ENCODE data around the gene MT1H.

DNA sequence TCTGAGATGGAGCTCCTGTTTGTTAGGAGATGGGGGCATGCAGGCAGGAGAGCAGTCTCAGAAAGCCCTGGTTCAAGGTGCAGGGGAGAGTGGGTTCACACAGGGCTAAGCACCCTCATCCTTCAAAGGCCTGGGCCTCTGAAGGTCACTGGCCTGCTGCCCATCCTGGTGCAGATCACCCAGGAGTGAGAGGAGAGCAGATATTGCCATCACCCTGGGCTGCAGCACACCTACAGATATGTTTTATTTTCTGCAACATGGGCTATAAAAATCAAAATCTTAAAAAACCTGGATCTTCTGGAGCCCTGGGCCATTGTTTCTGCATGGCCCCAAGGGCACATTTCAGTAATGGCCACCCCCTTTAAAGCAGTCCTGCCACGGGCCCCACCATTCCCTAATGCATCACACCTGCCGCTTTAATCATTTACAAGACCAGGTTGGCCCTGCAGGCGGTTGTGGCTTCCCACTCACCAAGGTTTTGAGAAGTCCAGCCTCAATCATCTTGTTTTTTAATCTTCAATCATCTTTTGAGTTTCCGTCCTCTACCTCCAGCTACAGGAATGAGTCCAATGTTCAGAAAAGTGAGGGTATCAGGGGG is 39.9 kb downstream of the MT1H start:
- no peak for TF ChIP-seq POLR2AphosphoS5 (IDR thresholded peaks at IDR 0.05; ENCODE audit: low read depth, low read length)
- TF ChIP-seq, protein P1, sequence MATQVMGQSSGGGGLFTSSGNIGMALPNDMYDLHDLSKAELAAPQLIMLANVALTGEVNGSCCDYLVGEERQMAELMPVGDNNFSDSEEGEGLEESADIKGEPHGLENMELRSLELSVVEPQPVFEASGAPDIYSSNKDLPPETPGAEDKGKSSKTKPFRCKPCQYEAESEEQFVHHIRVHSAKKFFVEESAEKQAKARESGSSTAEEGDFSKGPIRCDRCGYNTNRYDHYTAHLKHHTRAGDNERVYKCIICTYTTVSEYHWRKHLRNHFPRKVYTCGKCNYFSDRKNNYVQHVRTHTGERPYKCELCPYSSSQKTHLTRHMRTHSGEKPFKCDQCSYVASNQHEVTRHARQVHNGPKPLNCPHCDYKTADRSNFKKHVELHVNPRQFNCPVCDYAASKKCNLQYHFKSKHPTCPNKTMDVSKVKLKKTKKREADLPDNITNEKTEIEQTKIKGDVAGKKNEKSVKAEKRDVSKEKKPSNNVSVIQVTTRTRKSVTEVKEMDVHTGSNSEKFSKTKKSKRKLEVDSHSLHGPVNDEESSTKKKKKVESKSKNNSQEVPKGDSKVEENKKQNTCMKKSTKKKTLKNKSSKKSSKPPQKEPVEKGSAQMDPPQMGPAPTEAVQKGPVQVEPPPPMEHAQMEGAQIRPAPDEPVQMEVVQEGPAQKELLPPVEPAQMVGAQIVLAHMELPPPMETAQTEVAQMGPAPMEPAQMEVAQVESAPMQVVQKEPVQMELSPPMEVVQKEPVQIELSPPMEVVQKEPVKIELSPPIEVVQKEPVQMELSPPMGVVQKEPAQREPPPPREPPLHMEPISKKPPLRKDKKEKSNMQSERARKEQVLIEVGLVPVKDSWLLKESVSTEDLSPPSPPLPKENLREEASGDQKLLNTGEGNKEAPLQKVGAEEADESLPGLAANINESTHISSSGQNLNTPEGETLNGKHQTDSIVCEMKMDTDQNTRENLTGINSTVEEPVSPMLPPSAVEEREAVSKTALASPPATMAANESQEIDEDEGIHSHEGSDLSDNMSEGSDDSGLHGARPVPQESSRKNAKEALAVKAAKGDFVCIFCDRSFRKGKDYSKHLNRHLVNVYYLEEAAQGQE (IDR thresholded peaks at IDR 0.05; ENCODE audit: insufficient read depth in 1 of 2, low read depth in 2 of 2, low read length in 2 of 2) = no peak

Measured in PFSK-1 (cell line).